ENCODE measurements around the gene CHAD. TPM values are rescaled to one million over a fixed set of nuclear protein-coding genes. Genes with fewer than 3 reads are reported as not detected.
A peak's percentile ranks its signal among the peaks of the same experiment; 100 is the strongest.

Gene CHAD
- total RNA-seq, 1 experiment from 2014 or later, result 0.09 TPM

GRCh38 chr17:50447870-50448595, 20.6 kb downstream of the CHAD start (continued):
- TF ChIP-seq PRDM15 (CRISPR knock-in tag; IDR thresholded peaks at IDR 0.05) (no peak), GABPB1 (CRISPR knock-in tag; IDR thresholded peaks at IDR 0.05) (no peak), ZNF532 (CRISPR knock-in tag; IDR thresholded peaks at IDR 0.05; ENCODE audit: borderline replicate concordance) (no peak), GRHL2 (CRISPR knock-in tag; IDR thresholded peaks at IDR 0.05; ENCODE audit: insufficient replicate concordance, severe bottlenecking) (no peak), TEAD1 (CRISPR knock-in tag; IDR thresholded peaks at IDR 0.05) (no peak), PRRX2 (CRISPR knock-in tag; IDR thresholded peaks at IDR 0.05) (no peak), SP1 (CRISPR knock-in tag; conservative IDR thresholded peaks at IDR 0.05) (no peak), USF1 (CRISPR knock-in tag; IDR thresholded peaks at IDR 0.05) (no peak), CDX4 (CRISPR knock-in tag; IDR thresholded peaks at IDR 0.05; ENCODE audit: borderline replicate concordance) (no peak)

- no peak overlapping the region for H3K27ac Mint-ChIP-seq
- no peaks in the 10 kb centered on the region for H3K27me3 Mint-ChIP-seq (ENCODE audit: low read depth)
These were observed 22.9 kb downstream of the CHAD start for GRCh38 chr17:50445730-50446325.

GRCh38 chr17:50444841-50445715, 23.6 kb downstream of the CHAD start:
- H3K9me3 Mint-ChIP-seq, result no peaks in the 10 kb centered on the region
- peaks cover 15% of the 10 kb centered on the region for H3K4me1 Mint-ChIP-seq
- 0 out of 2 replicates have a peak overlapping the region, but pooled peaks have one; percentile 11 for H3K27ac Mint-ChIP-seq
- H3K27me3 Mint-ChIP-seq (ENCODE audit: low read depth), result no peaks in the 10 kb centered on the region
- POLR2A ChIA-PET, result no interaction called here
- CTCF ChIA-PET, result interaction anchor here (0.9 to 3.4 kb wide), 2 partner anchors 47 to 48 kb away, joined by 6 to 24 read pairs; partner anchors contain the start of gene LRRC59
- ATAC-seq (no peak), DNase-seq (ENCODE audit: low spot score) (no peak)
- H3K4me3 Mint-ChIP-seq, result no peak overlapping the region
- H3K36me3 Mint-ChIP-seq, result no peaks in the 10 kb centered on the region
- TF ChIP-seq STAT6 (CRISPR knock-in tag; conservative IDR thresholded peaks at IDR 0.05; ENCODE audit: low read depth) (no peak), ZNF317 (CRISPR knock-in tag; IDR thresholded peaks at IDR 0.05; ENCODE audit: borderline replicate concordance, low read depth) (no peak), PRDM15 (CRISPR knock-in tag; IDR thresholded peaks at IDR 0.05) (no peak), MYBL2 (CRISPR knock-in tag; IDR thresholded peaks at IDR 0.05) (no peak)

More at GRCh38 chr17:50445730-50446325, 22.9 kb downstream of the CHAD start:
- peaks cover 9% of the 10 kb centered on the region for H3K4me1 Mint-ChIP-seq
- ATAC-seq (no peak), DNase-seq (ENCODE audit: low spot score) (no peak)
- no peaks in the 10 kb centered on the region for H3K36me3 Mint-ChIP-seq
- H3K4me3 Mint-ChIP-seq, result no peak overlapping the region
- POLR2A ChIA-PET, result no interaction called here
- no peak for TF ChIP-seq JUN (CRISPR knock-in tag; IDR thresholded peaks at IDR 0.05)
- CTCF ChIA-PET, result interaction anchor here (0.9 kb wide), 1 partner anchor 48 kb away, joined by 6 read pairs; the partner anchor contains the start of gene LRRC59
- H3K9me3 Mint-ChIP-seq, result no peaks in the 10 kb centered on the region
